HepG2 (cell line): Measurements from ENCODE around the gene ATP2B2. TPM values are rescaled to one million over a fixed set of nuclear protein-coding genes. Genes with fewer than 3 reads are reported as not detected.

ENCODE experiments used
- ATAC-seq: fragments of 200-7000 bp; cut with Tn5 transposase; 3 replicates; pipeline ENCODE4 v1.9.1; 2020; ENCODE audit warnings: mild to moderate bottlenecking, moderate library complexity
- BruUV-seq: library from RNA; stranded (reverse); fragments of 400-500 nt; replicated peaks from 2 replicates; lab custom pipeline; 2021; lab: Mats Ljungman, UMichigan
- CTCF ChIA-PET: fragments of 300-600 bp; formaldehyde crosslinking; extraction: SDS; loops from one replicate; lab custom pipeline; 2021; ENCODE audit warnings: low total read pairs, inconsistent platforms, low intra/inter-chr PET ratio; lab: Yijun Ruan, JAX
- POLR2A ChIA-PET: fragments of 350-600 bp; sonication (Branson Sonifier 250); formaldehyde crosslinking; loops from one replicate; lab custom pipeline; 2020; ENCODE audit warnings: antibody characterized with exemption, inconsistent platforms; lab: Yijun Ruan, JAX
- DNase-seq: peaks from one replicate; pipeline ENCODE4 v3.0.0-alpha.2; 2015; ENCODE audit warnings: low spot score
- FAIRE-seq: peaks from 3 replicates; lab custom pipeline; 2011; peaks lifted over from hg19 to GRCh38; lab: Jason Lieb, UNC
- H2AFZ ChIP-seq: one replicate; pipeline ENCODE4 v1.6.1; 2011; ENCODE audit warnings: low read length, inconsistent platforms
- H3K27ac ChIP-seq: fragments of 300-600 bp; 3 replicates; pipeline ENCODE4 v1.8.0; 2011; ENCODE audit warnings: mixed run types, mild to moderate bottlenecking, mixed read lengths, low read length, inconsistent platforms; ENCODE audit not compliant: insufficient read depth; ENCODE audit errors: extremely low read length
- H3K27me3 ChIP-seq, 2 experiments: fragments of 200-600 bp in 1 of 2; 2 replicates in 1 of 2; 3 replicates in 1 of 2; pipeline versions ENCODE4 v1.6.0 to v1.8.0; 2011; ENCODE audit warnings: low read length in 2 of 2, mild to moderate bottlenecking in 2 of 2, moderate library complexity in 2 of 2, inconsistent platforms in 1 of 2; ENCODE audit not compliant: insufficient read depth in 2 of 2, control insufficient read depth in 1 of 2
- H3K36me3 ChIP-seq, 2 experiments: fragments of 200-600 bp in 1 of 2; replicated peaks in 1 of 2; 2 replicates in 1 of 2; 3 replicates in 1 of 2; pipeline versions ENCODE4 v1.5.1 to v1.8.0; 2011; ENCODE audit warnings: low read length in 2 of 2, inconsistent platforms in 1 of 2; ENCODE audit not compliant: insufficient read depth in 2 of 2, control insufficient read depth in 1 of 2
- H3K4me1 ChIP-seq: 2 replicates; pipeline ENCODE4 v1.5.1; 2012; ENCODE audit warnings: low read length, inconsistent platforms; ENCODE audit not compliant: insufficient read depth
- H3K4me2 ChIP-seq: 2 replicates; pipeline ENCODE4 v1.6.0; 2011; ENCODE audit warnings: low read depth, low read length, inconsistent platforms
- H3K4me3 ChIP-seq, 3 experiments: fragments of 200-600 bp in 1 of 3; sonication (generic), shearing (Covaris generic) in 1 of 3; replicated peaks in 1 of 3; 2 replicates each; pipeline ENCODE4 v1.5.1; 2011 to 2016; ENCODE audit warnings: low read length in 3 of 3, inconsistent platforms in 2 of 3, low read depth in 2 of 3, mild to moderate bottlenecking in 2 of 3, control low read depth in 1 of 3, mixed read lengths in 1 of 3; ENCODE audit not compliant: insufficient read depth in 1 of 3
- H3K79me2 ChIP-seq: one replicate; pipeline ENCODE4 v1.6.1; 2011; ENCODE audit warnings: low read length, inconsistent platforms; ENCODE audit not compliant: insufficient read depth
- H3K9ac ChIP-seq: 2 replicates; pipeline ENCODE4 v1.6.0; 2011; ENCODE audit warnings: mild to moderate bottlenecking, low read depth, low read length, inconsistent platforms; ENCODE audit not compliant: insufficient read depth
- H3K9me3 ChIP-seq: 2 replicates; pipeline ENCODE4 v1.5.1; 2012; ENCODE audit warnings: mild to moderate bottlenecking, low read length
- H4K20me1 ChIP-seq: 2 replicates; pipeline ENCODE4 v1.6.0; 2011; ENCODE audit warnings: inconsistent platforms, mild to moderate bottlenecking, low read length, moderate library complexity; ENCODE audit not compliant: insufficient read depth
- CAMTA2 ChIP-seq: sonication (generic); formaldehyde crosslinking; IDR thresholded peaks from 2 replicates; pipeline ENCODE4 v1.4.0; 2020; ENCODE audit warnings: mild to moderate bottlenecking, missing genetic modification reagents, borderline replicate concordance
- DNMT1 ChIP-seq: sonication (generic); formaldehyde crosslinking; IDR thresholded peaks from 2 replicates; pipeline ENCODE4 v1.5.1; 2020; ENCODE audit warnings: mild to moderate bottlenecking, missing genetic modification reagents
- FOXM1 ChIP-seq: sonication (generic); formaldehyde crosslinking; IDR thresholded peaks from 2 replicates; pipeline ENCODE4 v1.5.0; 2020; ENCODE audit warnings: missing genetic modification reagents
- HHEX ChIP-seq: IDR thresholded peaks from 2 replicates; pipeline ENCODE4 v1.6.1; 2016; ENCODE audit warnings: control low read depth
- MAFK ChIP-seq, 2 experiments: IDR thresholded peaks in 1 of 2; conservative IDR thresholded peaks in 1 of 2; 2 replicates each; pipeline ENCODE4 v1.6.1; 2011; ENCODE audit warnings: improper control_type of control experiment in 2 of 2, low read length in 2 of 2
- RXRA ChIP-seq: sonication (generic); formaldehyde crosslinking; IDR thresholded peaks from 2 replicates; pipeline ENCODE4 v1.5.1; 2020; ENCODE audit warnings: missing genetic modification reagents
- ZNF337 ChIP-seq: sonication (generic); formaldehyde crosslinking; IDR thresholded peaks from 2 replicates; pipeline ENCODE4 v1.5.1; 2020; ENCODE audit warnings: missing genetic modification reagents, low read depth, mild to moderate bottlenecking, borderline replicate concordance
- ZNF691 ChIP-seq: sonication (generic); formaldehyde crosslinking; IDR thresholded peaks from 2 replicates; pipeline ENCODE4 v1.4.0; 2020; ENCODE audit warnings: missing genetic modification reagents, low read depth, mild to moderate bottlenecking, borderline replicate concordance
- ZNF713 ChIP-seq: sonication (generic); formaldehyde crosslinking; IDR thresholded peaks from 2 replicates; pipeline ENCODE4 v1.4.0; 2020; ENCODE audit warnings: mild to moderate bottlenecking, missing genetic modification reagents
- ZNF75D ChIP-seq: sonication (generic); formaldehyde crosslinking; IDR thresholded peaks from 2 replicates; pipeline ENCODE4 v1.8.1; 2023; ENCODE audit warnings: missing genetic modification reagents, mild to moderate bottlenecking, borderline replicate concordance
- ZNF883 ChIP-seq: sonication (generic); formaldehyde crosslinking; IDR thresholded peaks from 2 replicates; pipeline ENCODE4 v1.5.1; 2020; ENCODE audit warnings: mild to moderate bottlenecking, missing genetic modification reagents; ENCODE audit errors: not compliant biosample characterization
- WGBS: methylation state at CpG from one replicate; pipeline ENCODE4 v1.1.6; 2017; ENCODE audit warnings: low lambda C conversion rate; 5-methylcytosine and 5-hydroxymethylcytosine counted together
- in situ Hi-C: cut with HindIII; loops from 2 replicates; pipeline ENCODE4 v1.10.0; 2017; ENCODE audit warnings: low pct_unique_long_range_greater_than_20kb; ENCODE audit not compliant: extremely low pct_ligation_motif_present
- intact Hi-C: fragments of 100-400 bp; cut with micrococcal nuclease; formaldehyde crosslinking; loops from one replicate; pipeline ENCODE4 v1.10.0; 2022; ENCODE audit not compliant: unreplicated experiment
- polyA plus RNA-seq, 8 experiments: library from polyadenylated mRNA; depleted of rRNA in 3 of 8; stranded (reverse) in 7 of 8; unstranded in 1 of 8; fragments of >200 nt; fragmentation: Illumina TruSeq in 4 of 8; extraction: Trizol in 4 of 8; gene quantifications; 2 replicates each; pipeline versions ENCODE4 v1.2.1 to v1.2.3, GENCODE V29; 2011 to 2016; ENCODE audit warnings: low read depth in 4 of 8, missing spikeins in 1 of 8, mixed read lengths in 1 of 8; ENCODE audit not compliant: insufficient read depth in 1 of 8
- total RNA-seq, 5 experiments: library from RNA; depleted of rRNA; stranded (reverse); fragments of >200 nt; fragmentation: Illumina TruSeq; extraction: Trizol; gene quantifications; 2 replicates each; pipeline ENCODE4 v1.2.3, GENCODE V29; 2016; ENCODE audit warnings: low read depth in 1 of 5
- TF ChIP-seq, protein P1 (sequence below): sonication (generic); formaldehyde crosslinking; IDR thresholded peaks from 2 replicates; pipeline ENCODE4 v1.8.1; 2023; ENCODE audit warnings: mild to moderate bottlenecking, missing genetic modification reagents, borderline replicate concordance

Gene ATP2B2
- total and polyA plus RNA-seq, 2 of the 13 experiments (the other 11 are each of a cell fraction or from before 2014, with no cell fraction given): 1.5 to 2.3 TPM

- intact Hi-C loops: no loop called here
- Histone ChIP-seq H3K27me3 (peaks cover 0 to 15% of the 10 kb centered on the region in 2 experiments; a peak in 3 of 5 replicates), H3K4me2 (no peak overlapping the region), H3K4me3 (no peak overlapping the region), H4K20me1 (no peaks in the 10 kb centered on the region), H3K79me2 (no peaks in the 10 kb centered on the region), H3K4me1 (peaks cover 36% of the 10 kb centered on the region), H3K36me3 (no peaks in the 10 kb centered on the region), H2AFZ (no peak overlapping the region), H3K9ac (no peak overlapping the region), H3K27ac (no peak overlapping the region), H3K9me3 (no peaks in the 10 kb centered on the region)
- in situ Hi-C loops: no loop called here
- FAIRE-seq (no peak), DNase-seq (no peak), ATAC-seq (no peak)
- 29% methylated on average over 1 of the region's 2 CpGs for WGBS
- no TSS peak for BruUV-seq
- TF ChIP-seq, protein P1, sequence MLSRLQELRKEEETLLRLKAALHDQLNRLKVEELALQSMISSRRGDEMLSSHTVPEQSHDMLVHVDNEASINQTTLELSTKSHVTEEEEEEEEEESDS (CRISPR knock-in tag): no peak
- TF ChIP-seq RXRA (CRISPR knock-in tag): no peak
- no peak for TF ChIP-seq DNMT1 (CRISPR knock-in tag)
- TF ChIP-seq ZNF75D (CRISPR knock-in tag): no peak
- no peak for TF ChIP-seq ZNF337 (CRISPR knock-in tag)
- no peak for TF ChIP-seq CAMTA2 (CRISPR knock-in tag)
- no peak for TF ChIP-seq ZNF713
- TF ChIP-seq ZNF883 (CRISPR knock-in tag): no peak
- no peak for TF ChIP-seq HHEX (CRISPR knock-in tag)
- no peak for TF ChIP-seq MAFK (conservative IDR thresholded peaks at IDR 0.05 in 1 of 2, IDR thresholded peaks at IDR 0.05 in 1 of 2; ENCODE audit: low read length in 2 of 2)
- TF ChIP-seq ZNF691 (CRISPR knock-in tag): no peak
- no peak for TF ChIP-seq FOXM1 (CRISPR knock-in tag)
- CTCF ChIA-PET: no interaction called here
- POLR2A ChIA-PET: no interaction called here
These were observed 172.1 kb downstream of the ATP2B2 start for GRCh38 chr3:10333349-10333650.
